A549 (cell line): ENCODE measurements around the gene DDR1.

Source experiments
- BHLHE40 ChIP-seq: IDR thresholded peaks from 2 replicates; pipeline ENCODE4 v1.6.1; 2012; ENCODE audit warnings: low read depth, low read length, inconsistent platforms
- CEBPB ChIP-seq, 2 experiments: fragments of >200 bp in 1 of 2; sonication (Bioruptor Twin) in 1 of 2; formaldehyde crosslinking in 1 of 2; IDR thresholded peaks; 2 replicates each; pipeline ENCODE4 v1.6.1; 2012 to 2016
- CTCF ChIP-seq: fragments of >200 bp; sonication (Bioruptor Twin); formaldehyde crosslinking; IDR thresholded peaks from 3 replicates; pipeline ENCODE4 v1.5.1; 2016
- JUN ChIP-seq, 2 experiments: fragments of >200 bp; sonication (Bioruptor Twin); formaldehyde crosslinking; IDR thresholded peaks; 2 replicates in 1 of 2; 3 replicates in 1 of 2; pipeline ENCODE4 v1.6.1; 2016 to 2017
- POLR2A ChIP-seq: IDR thresholded peaks from 2 replicates; pipeline ENCODE4 v1.6.1; 2012; ENCODE audit warnings: mild to moderate bottlenecking, low read length
- RAD21 ChIP-seq, 2 experiments: fragments of >200 bp in 1 of 2; sonication (Bioruptor Twin) in 1 of 2; formaldehyde crosslinking in 1 of 2; IDR thresholded peaks in 1 of 2; conservative IDR thresholded peaks in 1 of 2; 2 replicates in 1 of 2; 3 replicates in 1 of 2; pipeline ENCODE4 v1.6.1; 2012 to 2018; ENCODE audit warnings: inconsistent platforms in 1 of 2
- RFX5 ChIP-seq: fragments of 450-650 bp; IDR thresholded peaks from 2 replicates; pipeline ENCODE4 v1.7.1; 2014; ENCODE audit warnings: antibody characterized with exemption, mild to moderate bottlenecking, moderate library complexity

GRCh38 chr6:30893666-30894065 lies 9.3 kb downstream of the DDR1 start:
- no peak for TF ChIP-seq BHLHE40
- TF ChIP-seq CEBPB (IDR thresholded peaks at IDR 0.05), result no peak
- TF ChIP-seq CTCF, result no peak
- TF ChIP-seq RAD21 (conservative IDR thresholded peaks at IDR 0.05 in 1 of 2, IDR thresholded peaks at IDR 0.05 in 1 of 2), result no peak
- no peak for TF ChIP-seq POLR2A
- no peak for TF ChIP-seq JUN (IDR thresholded peaks at IDR 0.05)
- no peak for TF ChIP-seq RFX5
